HG02571 (cell line): Measurements from ENCODE around the gene MOB4.
"Not testable (repeated sequence)": the region's sequence is repeated elsewhere in the genome, so short reads cannot be mapped to it uniquely, and the experiment has no call there.

Experiments used
- ATAC-seq: cut with Tn5 transposase; IDR thresholded peaks from one replicate; pipeline ENCODE4 v1.9.1; 2021; ENCODE audit warnings: mild to moderate bottlenecking, moderate library complexity; ENCODE audit not compliant: unreplicated experiment

MOB4 gene

DNA sequence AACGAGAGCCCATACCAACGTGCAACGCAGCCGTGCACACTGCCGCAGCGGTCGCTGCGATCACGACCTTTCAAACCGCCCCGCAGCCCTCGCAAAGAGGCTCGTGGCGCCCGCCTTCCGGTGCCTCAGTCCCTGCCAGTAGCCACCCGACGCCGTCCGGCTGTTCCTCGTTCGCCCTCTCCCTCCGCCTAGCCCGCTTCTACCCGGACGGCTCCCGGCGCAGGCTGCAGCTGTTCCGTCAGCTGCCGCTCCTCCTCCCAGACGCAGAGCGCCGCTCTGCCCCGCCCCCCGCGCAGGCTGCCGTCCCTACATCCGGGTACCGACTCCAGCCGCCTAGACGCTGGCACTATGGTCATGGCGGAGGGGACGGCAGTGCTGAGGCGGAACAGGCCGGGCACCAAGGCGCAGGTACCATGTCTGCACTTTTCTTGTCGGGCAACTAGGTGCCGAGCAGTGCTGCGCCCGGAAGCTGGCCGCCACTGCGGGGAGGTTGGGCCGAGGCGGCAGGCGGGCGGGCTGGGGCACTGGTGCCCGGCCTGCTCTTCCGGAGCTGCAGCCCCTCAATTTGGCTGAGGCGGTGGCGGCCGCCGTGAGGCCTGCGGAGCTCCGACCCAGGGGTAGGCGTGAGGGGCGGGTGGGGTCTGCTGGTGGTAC lies at the start of gene MOB4:
Gene MOB4, plus strand, starts transcription at position 328 of the 654 bp plus-strand sequence. Its CDS starts 21 bp downstream, at position 349.
- peak; percentile 94 for ATAC-seq

DNA sequence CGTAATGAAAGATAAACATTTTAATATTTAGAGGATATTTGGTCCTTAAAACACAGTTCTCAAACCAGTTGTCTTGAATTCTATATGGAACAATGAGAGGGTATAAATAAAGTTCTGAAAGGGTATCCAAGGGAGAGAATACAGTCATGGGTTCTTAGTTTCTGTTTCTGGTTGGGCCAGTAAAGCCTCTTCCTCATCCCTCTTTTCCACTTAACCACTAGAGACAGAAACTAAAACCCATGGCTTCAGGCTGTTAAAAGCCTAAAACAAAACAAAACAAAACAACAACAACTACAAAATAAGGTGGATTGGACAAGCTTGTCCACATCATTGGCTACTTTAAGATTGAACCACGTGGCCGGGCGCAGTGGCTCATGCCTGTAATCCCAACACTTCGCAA lies 43.7 kb upstream of the MOB4 start:
- ATAC-seq, result no peak

DNA sequence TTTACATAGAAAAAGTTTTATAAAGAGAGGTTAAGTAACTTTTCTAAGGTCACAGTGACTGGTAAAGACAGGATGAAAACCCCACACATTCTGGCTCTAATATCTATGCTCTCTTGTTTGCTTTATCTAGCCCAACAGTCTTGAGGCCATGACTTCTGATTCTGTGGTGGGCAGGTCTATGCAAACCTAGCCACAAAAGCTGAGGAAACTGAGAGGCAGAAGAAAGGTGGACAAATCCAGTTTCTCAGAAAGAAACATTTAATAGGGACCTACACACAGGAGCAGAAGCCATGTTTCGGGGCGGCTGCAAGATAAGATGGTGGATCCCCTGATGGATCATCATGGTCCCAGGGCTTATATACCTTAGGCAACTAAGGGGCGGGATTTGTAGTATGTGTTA lies 38.1 kb upstream of the MOB4 start:
- no peak for ATAC-seq

DNA sequence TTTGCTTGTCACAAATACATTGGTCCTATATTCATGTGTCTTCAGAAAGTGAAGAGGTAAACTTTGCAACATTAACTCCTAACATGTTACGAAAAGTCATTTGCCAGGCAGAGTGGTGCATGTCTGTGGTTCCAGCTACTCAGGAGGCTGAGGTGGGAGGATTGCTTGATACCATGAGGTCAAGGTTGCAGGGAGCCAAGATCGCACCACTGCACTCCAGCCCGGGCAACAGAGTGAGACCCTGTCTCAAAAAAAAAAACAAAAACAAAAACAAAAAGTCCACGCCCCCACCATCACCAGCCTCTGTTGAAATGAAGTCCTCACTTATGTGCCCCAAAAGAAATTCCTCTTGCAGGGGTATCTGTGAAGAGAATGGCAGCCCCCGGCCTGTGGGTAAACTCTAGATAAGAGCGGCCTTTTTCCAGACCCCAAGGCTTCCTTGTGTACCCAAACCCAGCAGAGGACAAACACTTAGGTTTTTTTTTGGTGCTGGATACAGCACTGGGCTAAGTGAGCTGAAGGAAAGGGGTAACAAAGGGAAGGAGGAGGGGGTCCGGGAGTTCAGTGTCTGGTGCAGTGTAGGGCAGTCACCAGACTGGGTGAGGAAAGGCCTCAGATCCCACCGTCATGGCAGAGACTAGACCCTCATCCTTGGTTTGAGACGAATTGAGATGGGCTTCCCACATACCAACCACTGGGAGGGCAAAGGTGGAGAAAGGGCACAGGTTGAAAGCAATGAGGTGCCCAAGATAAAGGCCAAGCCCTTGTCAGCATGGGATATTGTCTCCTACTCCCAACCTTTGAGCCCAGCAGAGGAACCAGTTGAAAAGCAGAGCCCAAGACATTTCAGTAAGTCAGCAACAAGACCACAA lies 35.5 kb upstream of the MOB4 start:
- ATAC-seq, result no peak

DNA sequence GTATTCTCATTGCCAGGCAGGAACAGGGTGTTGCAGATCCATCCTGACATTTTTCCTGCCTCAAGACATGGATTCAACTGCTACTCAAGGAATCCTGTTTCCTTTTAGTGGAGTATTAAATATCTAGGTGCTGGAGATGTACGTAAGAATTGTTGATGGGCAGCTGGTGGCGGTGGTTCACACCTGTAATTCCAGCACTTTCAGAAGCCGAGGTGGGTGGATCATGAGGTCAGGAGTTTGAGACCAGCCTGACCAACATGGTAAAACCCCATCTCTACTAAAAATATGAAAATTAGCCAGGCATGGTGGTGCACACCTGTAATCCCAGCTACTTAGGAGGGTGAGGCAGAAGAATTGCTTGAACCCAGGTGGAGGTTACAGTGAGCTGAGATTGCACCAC lies 31.6 kb upstream of the MOB4 start:
- not testable (repeated sequence) for ATAC-seq

DNA sequence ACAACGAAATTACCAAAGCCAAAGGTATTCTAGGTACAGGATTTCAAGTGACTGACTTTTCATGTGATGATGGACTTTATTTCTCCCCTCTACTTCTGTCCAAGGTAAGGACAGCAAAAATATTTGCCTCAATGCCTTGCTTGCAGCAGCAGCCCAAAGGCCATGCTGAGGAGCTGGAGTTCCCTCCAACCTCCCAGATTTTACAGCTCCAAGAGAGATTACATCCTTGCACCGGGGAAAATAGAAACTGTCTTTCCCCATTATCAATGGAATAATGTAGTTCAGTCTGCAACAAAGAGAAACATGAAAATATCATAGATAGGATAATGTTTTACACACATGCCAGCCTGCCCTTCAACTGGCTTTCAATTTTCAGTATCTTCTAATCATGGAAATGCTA lies 29.7 kb upstream of the MOB4 start:
- ATAC-seq, result no peak

DNA sequence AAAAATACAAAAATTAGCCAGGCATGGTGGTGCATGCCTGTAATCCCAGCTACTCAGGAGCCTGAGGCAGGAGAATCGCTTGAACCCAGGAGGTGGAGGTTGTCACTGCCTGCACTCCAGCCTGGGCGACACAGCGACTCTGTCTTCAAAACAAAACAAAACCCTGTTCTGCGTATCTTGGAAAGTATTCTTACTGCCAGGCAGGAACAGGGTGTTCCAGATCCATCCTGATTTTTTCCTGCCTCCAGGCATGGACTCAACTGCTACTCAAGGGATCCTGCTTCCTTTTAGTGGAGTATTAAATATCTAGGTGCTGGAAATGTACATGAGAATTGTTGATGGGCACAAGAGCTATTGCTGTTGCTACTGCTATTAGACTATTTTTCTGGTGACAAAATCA lies 28.5 kb upstream of the MOB4 start:
- no peak for ATAC-seq

DNA sequence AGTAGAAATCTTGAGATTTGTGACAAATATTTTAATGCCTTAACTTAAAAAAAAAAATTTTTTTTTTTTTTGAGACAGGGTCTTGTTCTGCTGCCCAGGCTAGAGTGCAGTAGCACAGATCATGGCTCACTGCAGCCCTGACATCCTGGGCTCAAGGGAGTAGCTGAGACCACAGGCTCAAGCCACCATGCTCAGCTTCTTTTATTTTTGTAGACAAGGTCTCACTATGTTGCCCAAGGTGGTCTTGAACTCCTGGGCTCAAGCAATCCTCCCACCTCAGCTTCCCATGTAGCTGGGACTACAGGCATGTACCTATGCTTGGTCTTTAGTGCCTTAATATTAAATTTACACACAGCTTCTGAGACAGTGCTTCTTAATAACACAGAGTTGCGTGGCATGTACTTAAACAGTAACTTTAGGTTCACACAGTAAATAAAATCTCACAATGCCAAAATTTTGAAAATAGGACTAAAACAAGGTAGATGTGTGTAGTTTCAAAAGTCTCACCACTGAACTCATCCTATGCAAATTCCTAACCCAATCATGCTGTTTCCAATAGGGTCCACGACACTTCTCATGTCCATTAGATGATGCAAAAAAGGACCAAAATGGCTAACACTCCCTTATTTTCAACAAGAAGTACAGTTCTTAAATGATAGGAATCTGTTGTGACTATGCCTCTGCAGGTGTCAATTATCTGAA lies 20.3 kb upstream of the MOB4 start:
- no peak for ATAC-seq

DNA sequence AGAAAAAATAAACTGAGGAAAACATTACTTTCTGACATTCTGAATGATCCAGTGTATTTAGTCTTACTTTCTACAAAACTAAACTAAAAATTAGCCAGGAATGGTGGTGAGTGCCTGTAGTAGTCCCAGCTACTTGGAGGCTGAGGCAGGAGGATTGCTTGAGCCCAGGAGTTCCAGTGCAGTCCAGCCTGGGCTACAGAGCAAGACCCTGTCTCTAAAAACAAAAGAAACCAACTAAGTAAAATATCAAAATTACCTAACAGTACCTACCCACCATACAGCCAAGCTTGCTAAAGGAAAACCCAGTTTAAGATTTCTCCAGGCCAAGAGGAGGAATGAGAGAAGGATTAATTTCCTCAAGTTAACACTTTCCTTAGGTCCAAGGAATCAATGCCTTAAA lies 19.2 kb upstream of the MOB4 start:
- ATAC-seq, result no peak

DNA sequence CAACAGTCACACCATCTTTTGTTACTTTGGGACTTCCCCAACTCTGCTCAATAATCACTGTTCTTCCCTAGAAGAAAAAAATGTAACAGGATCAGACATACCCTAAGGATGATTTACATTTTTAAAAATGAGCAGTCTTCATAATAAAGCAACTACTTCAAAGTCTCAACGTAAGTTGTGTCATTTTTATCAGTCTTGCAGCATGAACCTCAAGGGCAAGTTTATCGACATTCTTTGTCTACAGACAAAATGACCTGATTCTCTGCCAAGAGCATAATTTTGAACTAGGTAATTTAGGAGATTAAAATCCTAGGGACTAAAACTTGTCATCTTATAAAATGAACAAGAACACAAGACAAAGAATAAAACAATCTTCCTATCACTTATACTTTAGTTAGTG lies 18.5 kb upstream of the MOB4 start:
- ATAC-seq, result no peak

DNA sequence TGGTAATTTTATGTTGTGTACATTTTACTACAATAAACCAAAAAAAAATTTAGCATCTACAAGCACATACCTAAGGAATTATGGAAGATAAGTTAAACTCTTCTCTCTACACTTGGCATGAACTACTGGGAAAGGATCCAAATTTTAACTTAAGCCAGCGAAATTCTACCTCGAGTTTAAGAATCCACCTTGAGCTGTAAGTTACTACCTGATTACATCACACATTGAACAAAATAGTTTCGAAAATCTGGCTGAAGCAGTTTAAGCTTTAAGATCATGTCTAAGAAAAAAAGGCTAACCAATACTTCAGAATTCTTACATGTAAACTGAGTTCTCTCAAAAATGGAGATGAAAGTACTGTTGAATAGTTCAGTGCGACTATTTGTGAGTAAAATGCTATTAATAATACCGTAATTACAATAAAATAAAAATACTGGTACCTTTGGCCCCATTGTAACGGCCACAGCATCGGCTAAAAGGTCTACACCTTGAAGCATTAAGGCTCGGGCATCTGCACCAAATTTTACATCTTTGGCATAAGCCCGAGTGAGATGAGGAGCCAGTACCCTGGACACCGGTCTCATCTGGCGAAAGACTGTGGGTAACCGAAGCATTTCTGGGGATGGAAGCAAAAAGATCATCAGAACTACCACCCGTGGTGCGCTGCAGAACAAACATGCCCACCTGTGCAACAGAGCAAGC lies 17.5 kb upstream of the MOB4 start:
- ATAC-seq, result no peak

DNA sequence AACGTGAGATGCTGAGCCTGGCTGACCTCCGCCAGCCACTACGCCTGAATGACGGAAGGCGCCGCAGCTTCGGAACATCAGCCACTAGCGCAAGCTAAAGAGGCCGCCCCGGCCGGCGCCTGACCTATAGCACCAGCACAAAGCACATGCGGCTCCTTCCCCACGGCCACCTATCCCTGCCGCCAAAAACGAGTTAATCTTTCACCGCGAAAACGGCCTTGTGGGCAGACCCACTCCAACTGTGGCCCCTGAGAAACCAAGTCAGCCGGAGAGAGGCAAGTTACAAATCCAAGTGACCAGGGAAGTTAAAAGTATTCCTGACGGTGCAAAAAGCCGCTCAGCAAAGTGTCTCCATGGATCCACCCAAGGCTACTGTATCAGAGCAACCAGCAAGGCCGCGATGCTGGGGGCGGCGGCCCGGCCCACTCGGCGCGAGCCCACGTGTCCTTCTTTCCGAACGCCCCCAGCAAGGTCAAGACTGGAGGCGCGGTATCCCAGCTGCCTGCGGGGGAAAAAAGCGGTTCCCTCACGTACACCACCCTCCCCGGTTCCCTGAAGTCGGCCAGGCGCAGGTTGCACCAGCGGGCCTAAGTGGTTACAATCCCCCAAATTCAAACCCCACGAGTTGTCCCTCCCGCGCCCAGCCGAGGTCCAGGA lies 16.8 kb upstream of the MOB4 start:
- ATAC-seq, result peak; percentile 20

DNA sequence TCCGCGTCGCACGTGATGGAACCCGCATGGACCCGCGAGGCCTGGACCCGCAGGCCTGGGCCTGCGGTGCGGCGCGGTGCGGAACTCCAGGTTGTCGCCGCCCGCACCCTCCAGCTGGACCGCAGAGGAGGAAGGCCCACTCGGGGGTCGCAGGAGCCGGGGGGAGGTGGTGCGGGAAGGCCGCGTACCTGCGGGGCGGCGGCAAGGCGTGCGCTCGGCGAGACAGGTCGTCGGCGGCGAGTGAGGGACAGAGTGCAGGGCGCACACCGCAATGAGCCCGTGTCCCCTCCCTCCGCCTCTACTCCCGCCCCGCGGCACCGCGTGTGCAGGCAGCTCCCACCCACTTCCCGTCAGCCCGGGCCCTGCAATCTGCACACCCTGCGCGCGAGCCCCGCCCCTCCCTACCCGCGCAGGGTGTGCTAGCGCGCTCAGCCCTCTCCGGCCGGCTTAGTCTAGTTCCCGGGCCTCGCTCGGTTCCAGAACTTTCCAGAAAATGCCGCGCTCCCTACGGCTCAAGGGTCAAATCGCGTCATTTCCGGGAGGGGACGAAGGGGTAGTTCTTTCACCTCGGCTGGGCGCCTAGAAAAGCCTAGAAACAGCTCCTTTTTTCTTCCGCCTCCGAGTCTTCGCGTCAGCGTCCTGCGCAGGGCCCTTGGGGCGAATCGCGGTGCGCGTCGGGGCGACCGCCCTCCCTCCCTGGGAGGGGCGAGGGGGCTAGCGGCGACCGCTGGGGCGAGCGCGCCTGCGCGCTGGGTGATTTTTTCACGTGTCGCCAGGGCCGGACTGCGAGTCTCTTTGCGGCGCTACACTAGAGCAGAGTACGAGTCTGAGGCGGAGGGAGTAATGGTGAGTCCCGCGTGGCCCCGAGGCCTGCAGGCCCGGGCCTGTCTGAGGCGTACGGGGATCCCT lies 16.0 kb upstream of the MOB4 start, which contains the start of the genes HSPD1 and HSPE1:
Gene HSPD1, minus strand, starts transcription at position 247 of the 909 bp plus-strand sequence. CDS start 992 bp downstream, outside the sequence.
Gene HSPE1, plus strand, starts transcription at position 786 of the 909 bp plus-strand sequence. Its CDS starts 58 bp downstream, at position 844.
- peak; percentile 79 for ATAC-seq

DNA sequence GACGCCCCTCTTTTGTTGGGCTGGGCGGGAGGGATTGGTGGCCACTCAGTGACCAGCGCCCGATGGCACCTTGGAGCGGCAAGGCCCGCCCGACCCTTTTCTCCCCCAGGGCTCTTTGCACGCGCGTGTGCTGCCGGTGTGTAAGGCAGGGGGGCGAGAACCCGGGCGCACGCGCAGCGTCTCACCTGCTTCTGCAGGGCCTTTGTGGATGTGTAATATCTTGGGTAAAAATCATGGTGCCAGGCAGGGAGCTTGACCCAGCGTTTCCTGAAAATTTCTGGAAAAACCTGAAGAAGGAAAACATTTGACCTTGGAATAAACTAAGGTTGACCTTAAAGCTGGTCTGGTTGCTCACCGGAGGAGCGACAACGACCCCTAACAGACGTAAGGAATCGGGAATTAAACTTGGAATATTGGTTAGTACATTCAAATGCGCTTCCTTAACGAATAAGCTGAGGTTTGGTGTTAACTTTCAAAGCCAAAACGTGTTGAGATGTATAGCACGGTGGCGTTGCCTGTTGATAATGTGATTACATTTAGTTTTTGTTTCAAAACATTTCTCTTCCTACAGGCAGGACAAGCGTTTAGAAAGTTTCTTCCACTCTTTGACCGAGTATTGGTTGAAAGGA lies 15.2 kb upstream of the MOB4 start:
- ATAC-seq, result peak; percentile 3

DNA sequence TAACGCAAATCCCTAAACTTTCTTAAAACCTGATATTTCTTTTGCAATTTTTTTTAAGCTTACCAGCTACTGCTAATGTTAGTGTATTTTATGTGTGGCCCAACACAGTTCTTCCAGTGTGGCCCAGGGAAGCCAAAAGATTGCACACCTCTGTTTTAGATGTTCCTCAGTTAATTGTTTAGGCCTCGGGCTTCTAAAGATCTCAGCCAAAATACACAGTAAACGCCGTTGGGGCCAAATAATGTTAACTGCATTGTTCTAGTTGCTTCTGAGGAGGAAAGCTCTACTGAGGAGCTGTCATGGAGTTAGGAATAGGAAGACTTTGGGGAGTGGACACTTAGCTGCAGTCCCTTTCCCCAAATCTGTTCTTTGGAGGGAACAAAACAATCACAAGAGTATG lies 13.7 kb upstream of the MOB4 start:
- ATAC-seq, result no peak

DNA sequence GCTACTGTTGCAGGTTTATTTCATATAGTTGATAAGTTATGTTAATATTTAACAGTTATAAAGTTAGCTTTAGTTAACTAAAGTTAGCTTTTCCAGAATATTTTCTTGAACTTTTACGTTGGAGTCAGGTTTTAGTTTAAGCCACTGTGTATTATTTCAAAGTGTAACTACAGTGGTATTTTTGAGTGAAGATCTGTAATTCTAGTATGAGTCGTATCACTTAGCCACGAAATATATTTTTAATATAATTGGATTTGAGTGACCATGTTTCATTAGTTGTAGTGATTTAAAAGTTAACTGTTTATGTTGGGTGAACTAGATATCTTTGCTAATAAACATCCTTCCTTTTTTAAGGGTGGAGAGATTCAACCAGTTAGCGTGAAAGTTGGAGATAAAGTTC lies 13.2 kb upstream of the MOB4 start:
- no peak for ATAC-seq

DNA sequence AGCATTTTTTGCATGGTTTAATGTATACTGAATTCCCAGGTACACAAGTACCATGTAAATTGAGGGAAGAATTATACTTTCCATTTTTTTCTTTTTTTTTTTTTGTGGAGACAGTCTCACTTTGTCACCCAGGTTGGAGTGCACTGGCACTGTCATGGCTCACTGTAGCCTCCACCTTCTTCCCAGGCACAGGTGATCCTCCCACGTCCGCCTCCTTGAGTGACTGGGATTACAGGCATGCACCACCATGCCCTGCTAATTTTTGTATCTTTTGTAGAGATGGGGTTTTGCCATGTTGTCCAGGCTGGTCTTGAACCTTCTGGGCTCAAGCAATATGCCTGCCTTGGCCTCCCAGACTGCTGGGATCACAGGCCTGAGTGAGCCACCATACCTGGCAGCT lies 11.9 kb upstream of the MOB4 start:
- no peak for ATAC-seq

DNA sequence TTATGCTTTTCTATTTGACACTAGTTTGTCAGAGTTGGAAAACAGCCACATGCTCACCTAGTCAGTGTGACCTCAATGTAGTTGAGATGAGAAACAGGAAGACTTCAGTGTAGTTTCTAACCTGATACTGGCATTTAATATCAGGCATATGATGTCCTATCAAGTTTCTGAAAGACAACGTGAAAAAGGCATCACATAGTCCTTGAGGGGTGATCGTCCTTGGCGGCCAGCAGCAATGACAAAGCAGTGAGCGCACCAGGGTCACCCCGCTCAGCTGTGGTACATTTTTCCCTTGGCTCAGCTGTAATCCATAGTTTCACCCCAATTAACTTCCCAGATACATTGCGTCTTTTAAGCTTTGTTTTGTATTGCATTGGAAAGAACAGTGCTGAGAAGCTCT lies 11.4 kb upstream of the MOB4 start:
- no peak for ATAC-seq

DNA sequence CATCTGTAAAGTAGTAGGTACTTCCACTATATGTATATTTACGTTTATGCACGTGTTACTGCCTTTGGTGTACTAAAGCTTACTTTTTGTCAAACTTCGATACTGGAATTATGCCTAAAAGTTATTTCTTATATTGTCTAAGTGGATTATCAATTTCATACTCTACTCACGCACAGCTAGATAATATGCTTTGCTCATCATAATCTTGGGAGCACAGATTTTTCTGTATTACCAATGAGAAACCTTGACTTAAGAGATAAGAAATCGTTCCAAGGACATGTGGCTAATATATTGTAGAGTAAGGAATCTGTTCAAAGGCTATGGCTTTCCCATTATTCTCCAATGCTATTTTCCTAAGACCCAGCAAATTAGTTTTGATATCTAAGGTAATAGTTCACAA lies 9.2 kb upstream of the MOB4 start:
- no peak for ATAC-seq
